ENCODE results near the gene ZFAND3.

DNA sequence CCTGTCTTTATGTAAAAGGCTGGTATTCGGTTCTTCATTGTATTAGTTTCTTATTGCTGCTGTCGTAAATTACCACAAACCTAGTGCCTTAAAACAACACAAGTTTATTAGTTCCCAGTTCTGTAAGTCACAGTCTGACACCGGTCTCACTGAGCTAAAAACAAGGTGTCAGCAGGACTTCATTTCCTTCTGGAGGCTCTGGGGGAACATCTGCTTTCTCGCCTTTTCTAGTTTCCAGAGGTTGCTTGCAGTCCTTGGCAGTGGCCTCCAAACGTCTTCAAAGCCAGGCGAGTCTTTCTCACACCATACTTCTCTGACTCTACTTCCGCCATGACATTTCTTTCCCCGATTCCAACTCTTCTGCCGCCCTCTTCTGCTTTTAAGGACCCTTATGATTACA, 43.0 kb upstream of the ZFAND3 start:
- TF ChIP-seq CTCF (IDR thresholded peaks at IDR 0.05) (no peak), POLR2A (IDR thresholded peaks at IDR 0.05) (no peak)

Data from testis (tissue), 2 donors.